ENCODE measurements around the gene AGXT.

- no peak for TF ChIP-seq CTCF (IDR thresholded peaks at IDR 0.05)
- TF ChIP-seq POLR2A (IDR thresholded peaks at IDR 0.05), result no peak
These were observed 34.1 kb upstream of the AGXT start for GRCh38 chr2:240834377-240834975.

All from esophagus squamous epithelium (tissue), 4 donors.